GM18951 (cell line): Measurements from ENCODE around the gene GRIN2A.

Experiments
- POLR2A ChIP-seq: IDR thresholded peaks from 4 replicates; pipeline ENCODE4 v1.6.1; 2011; ENCODE audit warnings: mild to moderate bottlenecking; ENCODE audit not compliant: insufficient read length, insufficient read depth; ENCODE audit errors: extremely low read depth
- in situ Hi-C: fragments of 300-500 bp; cut with MboI; formaldehyde crosslinking; loops from one replicate; pipeline ENCODE4 v1.12.0; 2022; ENCODE audit warnings: low sequenced_read_pairs, mixed read lengths, inconsistent platforms; ENCODE audit not compliant: unreplicated experiment

Gene GRIN2A

DNA sequence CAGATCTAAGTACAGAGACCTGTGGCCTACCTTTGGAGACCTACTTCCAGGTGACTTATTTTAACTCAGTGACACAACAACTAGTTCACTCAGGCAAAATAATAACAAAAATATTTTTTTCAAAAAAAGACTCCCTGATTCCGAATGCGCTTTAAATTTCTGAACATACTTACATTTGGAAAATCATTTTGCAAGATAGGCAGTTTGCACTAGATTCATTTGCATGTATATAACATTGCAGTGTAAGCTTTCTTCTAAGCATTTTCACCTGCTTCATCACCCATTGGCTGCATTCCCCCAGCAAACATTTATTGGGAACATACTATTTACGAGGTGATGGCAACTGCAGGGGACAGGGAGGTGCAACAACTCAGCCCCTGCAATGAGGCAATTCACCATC lies 166.8 kb downstream of the GRIN2A start:
- in situ Hi-C loops: no loop called here
- no peak for TF ChIP-seq POLR2A

GRCh38 chr16:10013774-10014173 lies 168.5 kb downstream of the GRIN2A start:
- in situ Hi-C loops: no loop called here

DNA sequence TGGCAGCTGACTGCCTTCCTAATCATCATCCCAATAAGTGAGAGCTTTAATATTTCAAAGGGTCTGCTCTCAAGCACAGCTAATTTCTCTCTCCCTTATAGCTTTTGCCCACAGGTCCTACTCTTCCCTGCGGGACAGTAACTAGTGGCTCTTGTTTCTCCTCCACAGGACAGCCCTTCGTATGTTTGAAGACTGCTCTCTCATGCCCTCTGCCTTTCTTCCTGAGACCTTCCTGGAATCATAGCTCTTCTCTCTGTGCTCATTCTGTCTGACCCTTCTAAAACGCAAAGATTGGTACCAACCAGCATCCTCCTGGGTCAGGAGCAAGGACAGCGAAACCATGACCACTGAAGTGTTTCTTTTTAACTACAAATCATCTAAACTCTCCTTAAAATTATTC lies 168.9 kb downstream of the GRIN2A start:
- in situ Hi-C loops: no loop called here
- no peak for TF ChIP-seq POLR2A

More at GRCh38 chr16:10013774-10014173, 168.5 kb downstream of the GRIN2A start:
- TF ChIP-seq POLR2A: no peak

DNA sequence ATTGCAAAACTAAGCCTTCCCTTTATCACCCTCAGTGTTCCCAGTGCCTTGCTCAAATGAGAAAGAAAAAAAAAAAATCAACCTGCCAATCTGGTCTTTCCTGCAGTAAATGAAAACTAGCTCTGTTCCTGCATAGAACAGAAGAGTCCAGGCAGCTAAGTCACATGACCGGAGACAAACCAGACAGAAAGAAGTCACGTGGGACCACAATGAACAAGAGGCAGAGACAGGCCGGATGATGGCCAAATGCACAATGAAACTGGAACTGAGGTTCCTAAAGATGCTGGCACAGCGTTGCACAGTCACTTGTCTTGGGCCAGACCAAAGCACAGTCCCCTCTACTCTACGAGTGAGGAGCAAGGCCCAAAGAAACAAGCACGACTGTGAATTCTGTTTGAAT lies 172.5 kb downstream of the GRIN2A start:
- in situ Hi-C loops: no loop called here
- no peak for TF ChIP-seq POLR2A

- no peak for TF ChIP-seq POLR2A
- in situ Hi-C loops: no loop called here
Measured at GRCh38 chr16:10003486-10003885, 178.7 kb downstream of the GRIN2A start.

GRCh38 chr16:10001258-10001775 lies 180.9 kb downstream of the GRIN2A start:
- in situ Hi-C loops: no loop called here
- no peak for TF ChIP-seq POLR2A

GRCh38 chr16:9996221-9996620 lies 186.0 kb downstream of the GRIN2A start:
- TF ChIP-seq POLR2A: no peak
- in situ Hi-C loops: no loop called here

GRCh38 chr16:9992441-9992840 lies 189.8 kb downstream of the GRIN2A start:
- in situ Hi-C loops: no loop called here
- no peak for TF ChIP-seq POLR2A

DNA sequence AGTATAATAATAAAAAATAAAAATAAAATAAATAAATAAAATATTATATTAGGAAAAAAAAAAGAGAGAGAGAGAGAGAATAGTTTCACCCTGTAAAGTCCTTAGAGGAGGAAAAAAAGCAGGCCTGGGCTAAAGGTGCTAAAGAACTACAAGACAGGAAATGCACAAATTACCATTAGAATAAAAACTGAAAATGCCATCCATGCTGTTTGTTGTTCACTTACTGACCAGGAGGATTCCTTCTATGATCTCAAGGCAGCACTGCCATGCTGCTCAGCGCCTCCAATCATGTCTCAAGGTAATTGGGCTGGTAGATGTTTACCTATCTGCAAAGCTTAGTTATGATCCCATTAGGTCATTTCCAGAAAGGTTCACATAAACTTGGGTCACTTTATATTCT lies 201.2 kb downstream of the GRIN2A start:
- no peak for TF ChIP-seq POLR2A
- in situ Hi-C loops: no loop called here

DNA sequence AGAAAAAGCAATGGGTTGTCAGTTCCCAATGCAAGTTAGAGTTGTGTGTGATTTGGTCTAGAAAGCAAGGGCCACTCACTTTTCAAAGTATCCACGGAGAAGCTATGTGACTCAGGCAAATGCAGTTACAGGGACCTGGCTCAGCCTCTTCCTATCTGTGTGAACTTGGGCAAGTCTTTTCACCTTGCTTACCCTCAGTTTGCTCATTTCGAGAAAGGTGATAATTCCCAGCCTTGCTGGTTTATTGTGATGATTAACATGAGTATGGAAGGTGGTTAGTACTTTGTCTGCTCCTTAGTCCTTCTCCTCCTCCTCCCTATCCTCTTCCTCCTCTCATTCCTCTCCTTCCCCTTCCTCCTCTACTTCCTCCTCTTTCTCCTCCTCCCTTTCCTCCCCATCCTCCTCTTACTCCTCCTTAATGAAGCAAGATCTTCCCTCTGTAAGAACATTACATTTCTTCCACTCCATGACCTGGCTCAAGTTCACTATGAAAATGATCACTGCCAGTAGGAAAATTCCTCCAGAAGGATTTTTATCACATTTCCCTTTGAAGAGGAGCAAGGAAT lies 204.0 kb downstream of the GRIN2A start:
- no peak for TF ChIP-seq POLR2A
- in situ Hi-C loops: no loop called here

DNA sequence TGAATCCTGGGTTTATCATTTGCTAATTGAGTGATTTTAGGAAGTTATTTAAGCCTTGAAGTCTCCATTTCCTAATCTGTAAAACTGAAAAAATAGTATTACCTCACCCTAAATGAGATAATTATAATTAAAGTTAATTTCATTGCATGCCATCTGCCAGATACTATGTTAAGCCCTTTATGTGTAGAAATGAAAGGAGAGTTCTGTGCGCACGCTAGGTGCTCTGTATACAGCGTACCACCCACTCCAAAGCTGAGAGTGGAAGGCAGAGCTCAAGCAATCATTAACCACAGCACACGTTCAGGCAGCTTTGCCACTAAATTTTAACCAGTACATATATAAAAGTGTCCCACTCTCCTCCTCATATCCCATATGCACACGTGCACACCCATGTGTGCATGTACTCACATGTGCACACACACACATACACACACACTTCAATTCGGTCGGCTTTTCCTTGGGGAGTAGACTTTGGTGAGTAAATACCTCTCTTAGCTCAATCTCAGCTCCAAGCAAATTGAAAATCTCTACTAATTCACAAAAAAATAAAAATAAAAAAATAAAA lies 204.8 kb downstream of the GRIN2A start:
- TF ChIP-seq POLR2A: no peak
- in situ Hi-C loops: no loop called here

DNA sequence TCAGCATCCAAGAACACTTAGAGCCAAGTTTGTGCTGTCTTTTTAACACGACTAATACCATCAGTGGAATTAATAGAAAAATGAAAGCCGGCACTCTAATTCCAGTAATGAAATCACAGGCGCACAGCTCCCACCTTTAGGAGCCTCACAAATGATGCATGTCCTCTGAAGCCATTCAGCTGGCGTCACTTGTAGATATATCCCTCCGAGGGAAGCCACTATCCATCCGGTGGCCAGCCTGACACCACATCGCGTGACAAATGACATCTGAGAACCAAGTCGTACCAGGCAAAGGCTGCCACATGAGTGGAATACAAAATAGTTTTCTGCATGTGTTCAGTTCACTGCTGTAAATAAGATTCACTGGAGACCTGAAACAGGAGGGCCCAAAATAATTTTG lies 205.6 kb downstream of the GRIN2A start:
- no peak for TF ChIP-seq POLR2A
- in situ Hi-C loops: no loop called here

DNA sequence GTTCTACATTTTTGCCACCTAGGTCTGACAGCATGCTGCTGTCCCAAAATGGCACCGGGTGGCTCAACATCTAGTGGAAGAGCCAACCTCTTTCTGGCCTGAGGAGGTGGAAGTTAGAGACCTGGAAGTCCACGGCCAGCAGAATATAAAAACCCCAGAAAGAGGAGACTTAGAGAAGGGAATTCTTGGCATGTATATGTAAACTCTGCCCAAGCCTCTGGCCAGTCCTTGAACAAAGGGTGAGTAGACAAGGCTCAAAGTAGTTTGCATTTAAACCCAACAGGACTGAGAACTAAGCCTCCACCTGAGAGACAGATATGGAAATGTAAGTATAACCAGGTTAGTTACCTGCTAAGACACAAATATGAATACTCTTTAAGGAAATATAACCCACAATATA lies 210.3 kb downstream of the GRIN2A start:
- TF ChIP-seq POLR2A: no peak
- in situ Hi-C loops: no loop called here

- TF ChIP-seq POLR2A: no peak
- in situ Hi-C loops: no loop called here
Measured at GRCh38 chr16:9970796-9971195, 211.4 kb downstream of the GRIN2A start.
